HG03457 (cell line): Measurements from ENCODE around the gene TPCN1.

Source experiments
- ATAC-seq: cut with Tn5 transposase; IDR thresholded peaks from one replicate; pipeline ENCODE4 v1.9.1; 2021; ENCODE audit warnings: moderate number of reproducible peaks; ENCODE audit not compliant: unreplicated experiment

The TPCN1 gene

GRCh38 chr12:113239811-113240331 lies 18.6 kb downstream of the TPCN1 start:
- ATAC-seq: no peak

- no peak for ATAC-seq
Observed at GRCh38 chr12:113240395-113240794, 19.1 kb downstream of the TPCN1 start.

GRCh38 chr12:113241191-113242025 lies 20.1 kb downstream of the TPCN1 start:
- ATAC-seq: no peak

- no peak for ATAC-seq
Observed at GRCh38 chr12:113242026-113242418, 20.8 kb downstream of the TPCN1 start.

GRCh38 chr12:113242560-113242959 lies 21.3 kb downstream of the TPCN1 start:
- ATAC-seq: no peak

- no peak for ATAC-seq
Observed at GRCh38 chr12:113244047-113244460, 22.8 kb downstream of the TPCN1 start.

- ATAC-seq: no peak
Observed at GRCh38 chr12:113244478-113244958, 23.3 kb downstream of the TPCN1 start.

GRCh38 chr12:113245695-113246477 lies 24.6 kb downstream of the TPCN1 start:
- no peak for ATAC-seq

GRCh38 chr12:113246478-113247122 lies 25.3 kb downstream of the TPCN1 start:
- no peak for ATAC-seq

- ATAC-seq: no peak
Observed at GRCh38 chr12:113247123-113248050, 26.1 kb downstream of the TPCN1 start.

- no peak for ATAC-seq
Observed at GRCh38 chr12:113248051-113248825, 27.0 kb downstream of the TPCN1 start.

GRCh38 chr12:113248842-113249435 lies 27.7 kb downstream of the TPCN1 start:
- no peak for ATAC-seq

GRCh38 chr12:113249546-113249945 lies 28.3 kb downstream of the TPCN1 start:
- ATAC-seq: no peak

- ATAC-seq: no peak
Observed at GRCh38 chr12:113250045-113250444, 28.8 kb downstream of the TPCN1 start.

- no peak for ATAC-seq
Observed at GRCh38 chr12:113251404-113252070, 30.3 kb downstream of the TPCN1 start.

- ATAC-seq: no peak
Observed at GRCh38 chr12:113252494-113252893, 31.2 kb downstream of the TPCN1 start.

GRCh38 chr12:113253532-113254285 lies 32.4 kb downstream of the TPCN1 start:
- no peak for ATAC-seq

- ATAC-seq: no peak
Observed at GRCh38 chr12:113254298-113254697, 33.0 kb downstream of the TPCN1 start.
